Measurements from ENCODE around the gene ZNF784. TPM values are rescaled to one million over a fixed set of nuclear protein-coding genes. Genes with fewer than 3 reads are reported as not detected.

The ZNF784 gene
- total and polyA plus RNA-seq, 10 of the 15 experiments (the other 5 are each of a cell fraction or from before 2014, with no cell fraction given) = 0.10 to 5.2 (median 1.8) TPM

DNA sequence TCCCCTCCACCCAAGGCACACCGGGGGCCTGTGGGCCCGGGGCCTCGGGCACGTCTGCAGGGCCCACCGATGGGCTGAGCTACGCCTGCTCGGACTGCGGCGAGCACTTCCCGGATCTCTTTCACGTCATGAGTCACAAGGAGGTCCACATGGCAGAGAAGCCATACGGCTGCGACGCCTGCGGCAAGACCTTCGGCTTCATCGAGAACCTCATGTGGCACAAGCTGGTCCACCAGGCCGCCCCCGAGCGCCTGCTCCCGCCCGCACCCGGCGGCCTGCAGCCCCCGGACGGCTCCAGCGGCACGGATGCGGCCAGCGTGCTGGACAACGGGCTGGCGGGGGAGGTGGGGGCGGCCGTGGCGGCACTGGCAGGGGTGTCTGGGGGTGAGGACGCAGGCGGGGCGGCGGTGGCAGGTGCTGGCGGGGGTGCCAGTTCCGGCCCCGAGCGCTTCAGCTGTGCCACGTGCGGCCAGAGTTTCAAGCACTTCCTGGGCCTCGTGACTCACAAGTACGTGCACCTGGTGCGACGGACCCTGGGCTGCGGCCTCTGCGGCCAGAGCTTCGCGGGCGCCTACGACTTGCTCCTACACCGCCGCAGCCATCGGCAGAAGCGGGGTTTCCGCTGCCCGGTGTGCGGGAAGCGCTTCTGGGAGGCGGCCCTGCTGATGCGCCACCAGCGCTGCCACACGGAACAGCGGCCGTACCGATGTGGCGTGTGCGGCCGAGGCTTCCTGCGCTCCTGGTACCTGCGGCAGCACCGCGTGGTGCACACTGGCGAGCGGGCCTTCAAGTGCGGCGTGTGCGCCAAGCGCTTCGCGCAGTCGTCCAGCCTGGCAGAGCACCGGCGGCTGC is 8.6 kb downstream of the ZNF784 start:
- no TSS peak for BruUV-seq (replicated peaks)
- RAD21 ChIA-PET (ENCODE audit: unreplicated experiment) = no interaction called here
- Histone ChIP-seq H2AFZ (ENCODE audit: control insufficient read depth, low read depth, low read length) (no peak overlapping the region), H3K4me1 (ENCODE audit: control insufficient read depth, insufficient read depth, low read length) (peaks cover 4% of the 10 kb centered on the region), H3K27me3 (replicated peaks in 1 of 2; ENCODE audit: control insufficient read depth in 2 of 2, insufficient read depth in 2 of 2, low read length in 1 of 2) (no peaks in the 10 kb centered on the region), H3K9me3 (replicated peaks; ENCODE audit: control insufficient read depth, insufficient read depth, low read length) (no peaks in the 10 kb centered on the region; the same call in 1 of the 3 replicates), H4K20me1 (ENCODE audit: control insufficient read depth, insufficient read depth) (peaks cover 3% of the 10 kb centered on the region; the same call in 1 of the 2 replicates), H3K4me3 (no peak overlapping the region), H3K9ac (ENCODE audit: control insufficient read depth, insufficient read depth, low read length) (no peak overlapping the region), H3K36me3 (ENCODE audit: control insufficient read depth in 2 of 2, insufficient read depth in 2 of 2, low read length in 1 of 2) (peaks cover 3 to 12% of the 10 kb centered on the region in 2 experiments; a peak in 3 of 4 replicates), H3K27ac (ENCODE audit: control insufficient read depth, insufficient read depth) (no peak overlapping the region), H3K79me2 (ENCODE audit: control insufficient read depth, insufficient read depth, low read length) (peaks cover 3% of the 10 kb centered on the region; the same call in 1 of the 2 replicates), H3K4me2 (ENCODE audit: control insufficient read depth, insufficient read depth) (no peak overlapping the region)
- FAIRE-seq (no peak), DNase-seq (ENCODE audit: low read depth, low spot score) (no peak), ATAC-seq (no peak)
- CTCF ChIA-PET = no interaction called here
- no peak for TF ChIP-seq MTA2 (IDR thresholded peaks at IDR 0.05; ENCODE audit: low read depth)
- WGBS (ENCODE audit: insufficient coverage, insufficient replicate concordance, low lambda C conversion rate, missing lambda C conversion rate) = 99% methylated on average over 65 of the region's 88 CpGs
- in situ Hi-C loops (cut with MboI) (no loop called here), intact Hi-C loops (cut with micrococcal nuclease; ENCODE audit: unreplicated experiment) (no loop called here)
- POLR2A ChIA-PET = no interaction called here
- SMC1A ChIA-PET (ENCODE audit: uncharacterized antibody, unreplicated experiment) = no interaction called here

DNA sequence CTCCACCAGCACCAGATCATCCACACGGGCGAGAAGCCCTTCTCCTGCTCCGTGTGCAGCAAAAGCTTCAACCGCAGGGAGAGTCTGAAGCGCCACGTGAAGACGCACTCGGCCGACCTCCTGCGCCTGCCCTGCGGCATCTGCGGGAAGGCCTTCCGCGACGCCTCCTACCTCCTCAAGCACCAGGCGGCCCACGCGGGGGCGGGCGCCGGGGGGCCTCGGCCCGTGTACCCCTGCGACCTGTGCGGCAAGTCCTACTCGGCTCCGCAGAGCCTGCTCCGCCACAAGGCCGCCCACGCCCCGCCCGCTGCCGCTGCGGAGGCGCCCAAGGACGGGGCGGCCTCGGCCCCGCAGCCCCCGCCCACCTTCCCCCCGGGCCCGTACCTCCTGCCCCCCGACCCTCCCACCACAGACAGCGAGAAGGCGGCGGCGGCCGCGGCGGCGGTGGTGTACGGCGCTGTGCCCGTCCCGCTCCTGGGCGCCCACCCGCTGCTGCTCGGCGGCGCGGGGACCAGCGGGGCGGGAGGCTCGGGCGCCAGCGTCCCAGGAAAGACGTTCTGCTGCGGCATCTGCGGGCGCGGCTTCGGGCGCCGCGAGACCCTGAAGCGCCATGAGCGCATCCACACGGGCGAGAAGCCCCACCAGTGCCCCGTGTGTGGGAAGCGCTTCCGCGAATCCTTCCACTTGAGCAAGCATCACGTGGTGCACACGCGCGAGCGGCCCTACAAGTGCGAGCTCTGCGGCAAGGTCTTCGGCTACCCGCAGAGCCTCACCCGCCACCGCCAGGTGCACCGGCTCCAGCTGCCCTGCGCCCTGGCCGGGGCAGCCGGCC is 9.4 kb downstream of the ZNF784 start:
- in situ Hi-C loops (cut with MboI) = no loop called here
- ChIA-PET SMC1A (ENCODE audit: uncharacterized antibody, unreplicated experiment) (no interaction called here), CTCF (no interaction called here), RAD21 (ENCODE audit: unreplicated experiment) (no interaction called here), POLR2A (no interaction called here)
- H2AFZ ChIP-seq (ENCODE audit: control insufficient read depth, low read depth, low read length) = no peak overlapping the region
- FAIRE-seq = no peak
- intact Hi-C loops (cut with micrococcal nuclease; ENCODE audit: unreplicated experiment) = no loop called here
- no TSS peak for BruUV-seq (replicated peaks)
- no peak for DNase-seq (ENCODE audit: low read depth, low spot score)
- H4K20me1 ChIP-seq (ENCODE audit: control insufficient read depth, insufficient read depth) = peaks cover 3% of the 10 kb centered on the region; the same call in 1 of the 2 replicates
- WGBS (ENCODE audit: insufficient coverage, insufficient replicate concordance, low lambda C conversion rate, missing lambda C conversion rate) = 99% methylated on average over 45 of the region's 98 CpGs
- ATAC-seq = no peak
- no peaks in the 10 kb centered on the region; the same call in 1 of the 3 replicates for H3K9me3 ChIP-seq (replicated peaks; ENCODE audit: control insufficient read depth, insufficient read depth, low read length)
- no peak overlapping the region for H3K27ac ChIP-seq (ENCODE audit: control insufficient read depth, insufficient read depth)
- peaks cover 4% of the 10 kb centered on the region; the same call in 1 of the 2 replicates for H3K79me2 ChIP-seq (ENCODE audit: control insufficient read depth, insufficient read depth, low read length)
- no peaks in the 10 kb centered on the region for H3K27me3 ChIP-seq (replicated peaks in 1 of 2; ENCODE audit: control insufficient read depth in 2 of 2, insufficient read depth in 2 of 2, low read length in 1 of 2)
- peaks cover 8 to 12% of the 10 kb centered on the region in 2 experiments for H3K36me3 ChIP-seq (ENCODE audit: control insufficient read depth in 2 of 2, insufficient read depth in 2 of 2, low read length in 1 of 2)
- H3K4me1 ChIP-seq (ENCODE audit: control insufficient read depth, insufficient read depth, low read length) = peaks cover 4% of the 10 kb centered on the region
- H3K9ac ChIP-seq (ENCODE audit: control insufficient read depth, insufficient read depth, low read length) = no peak overlapping the region
- no peak overlapping the region for H3K4me3 ChIP-seq
- H3K4me2 ChIP-seq (ENCODE audit: control insufficient read depth, insufficient read depth) = no peak overlapping the region
- no peak for TF ChIP-seq TARDBP (IDR thresholded peaks at IDR 0.05; ENCODE audit: borderline replicate concordance)
- no peak for TF ChIP-seq SREBF2 (IDR thresholded peaks at IDR 0.05; ENCODE audit: low read length)
- TF ChIP-seq HDGF (IDR thresholded peaks at IDR 0.05) = no peak
- TF ChIP-seq, protein P1, sequence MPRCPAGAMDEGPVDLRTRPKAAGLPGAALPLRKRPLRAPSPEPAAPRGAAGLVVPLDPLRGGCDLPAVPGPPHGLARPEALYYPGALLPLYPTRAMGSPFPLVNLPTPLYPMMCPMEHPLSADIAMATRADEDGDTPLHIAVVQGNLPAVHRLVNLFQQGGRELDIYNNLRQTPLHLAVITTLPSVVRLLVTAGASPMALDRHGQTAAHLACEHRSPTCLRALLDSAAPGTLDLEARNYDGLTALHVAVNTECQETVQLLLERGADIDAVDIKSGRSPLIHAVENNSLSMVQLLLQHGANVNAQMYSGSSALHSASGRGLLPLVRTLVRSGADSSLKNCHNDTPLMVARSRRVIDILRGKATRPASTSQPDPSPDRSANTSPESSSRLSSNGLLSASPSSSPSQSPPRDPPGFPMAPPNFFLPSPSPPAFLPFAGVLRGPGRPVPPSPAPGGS (IDR thresholded peaks at IDR 0.05; ENCODE audit: borderline replicate concordance, insufficient read depth, low read depth, low read length, poor library complexity, severe bottlenecking) = no peak
- TF ChIP-seq, protein P2, sequence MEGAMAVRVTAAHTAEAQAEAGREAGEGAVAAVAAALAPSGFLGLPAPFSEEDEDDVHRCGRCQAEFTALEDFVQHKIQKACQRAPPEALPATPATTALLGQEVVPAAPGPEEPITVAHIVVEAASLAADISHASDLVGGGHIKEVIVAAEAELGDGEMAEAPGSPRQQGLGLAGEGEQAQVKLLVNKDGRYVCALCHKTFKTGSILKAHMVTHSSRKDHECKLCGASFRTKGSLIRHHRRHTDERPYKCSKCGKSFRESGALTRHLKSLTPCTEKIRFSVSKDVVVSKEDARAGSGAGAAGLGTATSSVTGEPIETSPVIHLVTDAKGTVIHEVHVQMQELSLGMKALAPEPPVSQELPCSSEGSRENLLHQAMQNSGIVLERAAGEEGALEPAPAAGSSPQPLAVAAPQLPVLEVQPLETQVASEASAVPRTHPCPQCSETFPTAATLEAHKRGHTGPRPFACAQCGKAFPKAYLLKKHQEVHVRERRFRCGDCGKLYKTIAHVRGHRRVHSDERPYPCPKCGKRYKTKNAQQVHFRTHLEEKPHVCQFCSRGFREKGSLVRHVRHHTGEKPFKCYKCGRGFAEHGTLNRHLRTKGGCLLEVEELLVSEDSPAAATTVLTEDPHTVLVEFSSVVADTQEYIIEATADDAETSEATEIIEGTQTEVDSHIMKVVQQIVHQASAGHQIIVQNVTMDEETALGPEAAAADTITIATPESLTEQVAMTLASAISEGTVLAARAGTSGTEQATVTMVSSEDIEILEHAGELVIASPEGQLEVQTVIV (IDR thresholded peaks at IDR 0.05; ENCODE audit: borderline replicate concordance, partially characterized antibody) = no peak
- TF ChIP-seq, protein P3, sequence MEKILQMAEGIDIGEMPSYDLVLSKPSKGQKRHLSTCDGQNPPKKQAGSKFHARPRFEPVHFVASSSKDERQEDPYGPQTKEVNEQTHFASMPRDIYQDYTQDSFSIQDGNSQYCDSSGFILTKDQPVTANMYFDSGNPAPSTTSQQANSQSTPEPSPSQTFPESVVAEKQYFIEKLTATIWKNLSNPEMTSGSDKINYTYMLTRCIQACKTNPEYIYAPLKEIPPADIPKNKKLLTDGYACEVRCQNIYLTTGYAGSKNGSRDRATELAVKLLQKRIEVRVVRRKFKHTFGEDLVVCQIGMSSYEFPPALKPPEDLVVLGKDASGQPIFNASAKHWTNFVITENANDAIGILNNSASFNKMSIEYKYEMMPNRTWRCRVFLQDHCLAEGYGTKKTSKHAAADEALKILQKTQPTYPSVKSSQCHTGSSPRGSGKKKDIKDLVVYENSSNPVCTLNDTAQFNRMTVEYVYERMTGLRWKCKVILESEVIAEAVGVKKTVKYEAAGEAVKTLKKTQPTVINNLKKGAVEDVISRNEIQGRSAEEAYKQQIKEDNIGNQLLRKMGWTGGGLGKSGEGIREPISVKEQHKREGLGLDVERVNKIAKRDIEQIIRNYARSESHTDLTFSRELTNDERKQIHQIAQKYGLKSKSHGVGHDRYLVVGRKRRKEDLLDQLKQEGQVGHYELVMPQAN (conservative IDR thresholded peaks at IDR 0.05) = no peak
- TF ChIP-seq NFYA (IDR thresholded peaks at IDR 0.05; ENCODE audit: borderline replicate concordance, low read depth, low read length) = no peak
- no peak; the same call in 1 of the 2 replicates for TF ChIP-seq POLR2A (IDR thresholded peaks at IDR 0.05; ENCODE audit: low read depth, low read length)
